ENCODE measurements around the gene PPP2R5C.

DNA sequence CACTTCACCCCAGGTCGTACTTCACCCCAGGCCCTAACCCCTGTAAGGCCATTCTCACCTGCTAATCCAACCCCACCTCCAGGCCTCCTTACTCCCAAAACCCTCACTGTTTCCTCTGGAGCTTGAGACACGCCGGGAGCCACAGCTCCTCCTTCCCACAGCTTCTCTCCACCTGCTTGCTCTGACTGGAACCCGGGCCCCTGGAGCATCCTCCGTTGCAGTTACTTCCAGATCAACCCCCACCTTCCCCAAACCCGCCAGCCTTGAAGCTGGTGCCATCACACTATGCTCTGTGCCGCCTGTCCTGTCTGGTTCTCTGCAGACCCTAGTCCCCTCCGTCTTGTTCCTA, 34.6 kb upstream of the PPP2R5C start:
- TF ChIP-seq POLR2AphosphoS5 (IDR thresholded peaks at IDR 0.05) (no peak), POLR2A (IDR thresholded peaks at IDR 0.05) (no peak)
- TF ChIP-seq, protein P1, sequence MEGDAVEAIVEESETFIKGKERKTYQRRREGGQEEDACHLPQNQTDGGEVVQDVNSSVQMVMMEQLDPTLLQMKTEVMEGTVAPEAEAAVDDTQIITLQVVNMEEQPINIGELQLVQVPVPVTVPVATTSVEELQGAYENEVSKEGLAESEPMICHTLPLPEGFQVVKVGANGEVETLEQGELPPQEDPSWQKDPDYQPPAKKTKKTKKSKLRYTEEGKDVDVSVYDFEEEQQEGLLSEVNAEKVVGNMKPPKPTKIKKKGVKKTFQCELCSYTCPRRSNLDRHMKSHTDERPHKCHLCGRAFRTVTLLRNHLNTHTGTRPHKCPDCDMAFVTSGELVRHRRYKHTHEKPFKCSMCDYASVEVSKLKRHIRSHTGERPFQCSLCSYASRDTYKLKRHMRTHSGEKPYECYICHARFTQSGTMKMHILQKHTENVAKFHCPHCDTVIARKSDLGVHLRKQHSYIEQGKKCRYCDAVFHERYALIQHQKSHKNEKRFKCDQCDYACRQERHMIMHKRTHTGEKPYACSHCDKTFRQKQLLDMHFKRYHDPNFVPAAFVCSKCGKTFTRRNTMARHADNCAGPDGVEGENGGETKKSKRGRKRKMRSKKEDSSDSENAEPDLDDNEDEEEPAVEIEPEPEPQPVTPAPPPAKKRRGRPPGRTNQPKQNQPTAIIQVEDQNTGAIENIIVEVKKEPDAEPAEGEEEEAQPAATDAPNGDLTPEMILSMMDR (IDR thresholded peaks at IDR 0.05) = no peak
